Right renal cortex interstitium (tissue), 3 donors: ENCODE data around the gene CHD3. TPM values are rescaled to one million over a fixed set of nuclear protein-coding genes. Genes with fewer than 3 reads are reported as not detected.

Experiments used
- DNase-seq, 3 donors: peaks; one replicate each; pipeline ENCODE4 v3.0.0-alpha.2; 2013; ENCODE audit warnings: low read depth in 3 of 3, low spot score in 2 of 3
- polyA plus RNA-seq, 3 donors: library from polyadenylated mRNA; unstranded; fragments of 120-200 nt; gene quantifications; one replicate each; pipeline ENCODE4 v1.2.1, GENCODE V29; 2013; ENCODE audit not compliant: insufficient read length in 3 of 3

CHD3 gene
- polyA plus RNA-seq, 3 donors = 139 to 161 (median 150) TPM

DNA sequence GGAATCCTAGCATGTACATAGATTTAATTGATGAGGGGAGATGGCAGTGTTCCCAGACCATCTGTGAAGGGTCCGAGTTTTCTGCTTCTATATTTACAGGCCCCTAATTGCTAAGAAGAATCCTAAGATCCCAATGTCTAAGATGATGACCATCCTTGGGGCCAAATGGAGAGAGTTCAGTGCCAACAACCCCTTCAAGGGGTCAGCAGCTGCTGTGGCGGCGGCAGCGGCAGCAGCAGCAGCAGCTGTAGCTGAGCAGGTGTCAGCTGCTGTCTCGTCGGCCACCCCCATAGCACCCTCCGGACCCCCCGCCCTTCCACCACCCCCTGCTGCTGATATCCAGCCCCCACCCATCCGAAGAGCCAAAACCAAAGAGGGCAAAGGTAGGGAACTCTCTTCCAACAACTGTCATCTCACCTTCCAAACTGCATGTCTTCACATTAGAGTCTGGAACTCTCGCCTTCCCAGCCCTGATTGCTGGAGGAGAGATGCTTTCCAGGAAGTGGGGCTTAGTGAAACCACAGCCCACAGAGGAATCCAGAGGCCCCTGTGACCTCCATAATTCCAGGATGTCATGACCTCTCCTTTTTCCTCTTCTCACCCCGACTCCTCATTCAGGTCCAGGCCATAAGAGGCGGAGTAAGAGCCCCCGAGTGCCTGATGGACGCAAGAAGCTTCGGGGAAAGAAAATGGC, 4.7 kb downstream of the CHD3 start:
- DNase-seq = no peak

DNA sequence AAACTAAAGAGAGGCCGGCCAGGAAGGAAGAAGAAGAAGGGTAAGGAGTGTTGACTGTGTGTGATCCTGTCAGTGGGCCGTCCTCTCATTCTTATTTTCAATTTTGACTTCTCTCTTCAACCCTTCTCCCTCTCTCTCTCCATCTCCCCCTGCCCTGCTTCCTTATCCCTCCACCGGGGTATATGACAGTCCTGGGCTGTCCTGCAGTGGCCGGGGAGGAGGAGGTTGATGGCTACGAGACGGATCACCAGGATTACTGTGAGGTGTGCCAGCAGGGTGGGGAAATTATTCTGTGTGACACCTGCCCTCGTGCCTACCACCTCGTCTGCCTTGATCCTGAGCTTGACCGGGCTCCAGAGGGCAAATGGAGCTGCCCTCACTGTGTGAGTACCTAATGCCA, 5.6 kb downstream of the CHD3 start:
- no peak for DNase-seq

DNA sequence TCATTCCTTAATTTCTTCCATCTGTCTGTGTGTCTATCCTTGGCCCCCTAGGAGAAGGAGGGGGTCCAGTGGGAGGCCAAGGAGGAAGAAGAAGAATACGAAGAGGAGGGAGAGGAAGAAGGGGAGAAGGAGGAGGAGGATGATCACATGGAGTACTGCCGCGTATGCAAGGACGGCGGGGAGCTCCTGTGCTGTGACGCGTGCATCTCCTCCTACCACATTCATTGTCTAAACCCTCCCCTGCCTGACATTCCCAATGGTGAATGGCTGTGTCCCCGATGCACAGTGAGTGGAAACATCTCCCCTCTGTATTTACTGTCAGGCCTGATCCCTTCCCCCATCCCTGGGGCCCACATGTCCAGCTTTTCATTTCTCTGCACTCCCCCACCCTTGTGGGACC, 6.3 kb downstream of the CHD3 start:
- no peak for DNase-seq

- no peak for DNase-seq
Observed at GRCh38 chr17:7897090-7897489, 8.5 kb downstream of the CHD3 start.

DNA sequence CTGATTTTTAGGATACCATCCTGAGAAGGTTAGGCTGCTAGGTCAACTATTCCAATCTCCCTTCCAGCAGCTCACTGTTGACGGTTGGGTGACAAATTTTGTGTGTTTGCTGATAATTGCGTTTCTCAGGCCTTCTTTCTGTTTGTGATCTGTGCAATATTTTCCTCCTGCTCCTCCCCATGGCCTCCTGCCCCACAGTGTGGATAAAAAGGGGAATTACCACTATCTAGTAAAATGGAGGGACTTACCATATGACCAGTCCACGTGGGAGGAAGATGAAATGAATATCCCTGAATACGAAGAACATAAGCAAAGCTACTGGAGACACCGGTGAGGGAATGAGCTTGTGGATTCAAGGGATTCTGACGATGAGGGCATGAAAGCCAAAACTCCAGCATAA, 9.2 kb downstream of the CHD3 start:
- DNase-seq = no peak

- DNase-seq = no peak
Observed at GRCh38 chr17:7903154-7904103, 14.8 kb downstream of the CHD3 start.

- no peak for DNase-seq
Observed at GRCh38 chr17:7909089-7909488, 20.5 kb downstream of the CHD3 start.

DNA sequence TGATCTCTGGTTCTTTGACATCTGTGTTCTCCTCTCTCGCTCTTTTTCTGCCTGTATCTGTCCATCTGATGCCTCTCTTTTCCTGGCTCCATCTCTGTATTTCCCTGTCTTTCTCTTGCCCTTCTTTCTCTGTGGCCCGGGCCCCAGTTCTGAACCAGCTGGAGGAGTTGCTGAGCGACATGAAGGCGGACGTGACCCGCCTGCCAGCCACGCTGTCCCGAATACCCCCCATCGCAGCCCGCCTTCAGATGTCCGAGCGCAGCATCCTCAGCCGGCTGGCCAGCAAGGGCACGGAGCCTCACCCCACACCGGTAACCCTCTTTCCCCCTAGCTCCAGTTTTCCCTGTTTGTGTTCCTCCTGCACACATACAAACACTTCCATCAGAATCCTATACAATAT, 21.7 kb downstream of the CHD3 start:
- DNase-seq = no peak

DNA sequence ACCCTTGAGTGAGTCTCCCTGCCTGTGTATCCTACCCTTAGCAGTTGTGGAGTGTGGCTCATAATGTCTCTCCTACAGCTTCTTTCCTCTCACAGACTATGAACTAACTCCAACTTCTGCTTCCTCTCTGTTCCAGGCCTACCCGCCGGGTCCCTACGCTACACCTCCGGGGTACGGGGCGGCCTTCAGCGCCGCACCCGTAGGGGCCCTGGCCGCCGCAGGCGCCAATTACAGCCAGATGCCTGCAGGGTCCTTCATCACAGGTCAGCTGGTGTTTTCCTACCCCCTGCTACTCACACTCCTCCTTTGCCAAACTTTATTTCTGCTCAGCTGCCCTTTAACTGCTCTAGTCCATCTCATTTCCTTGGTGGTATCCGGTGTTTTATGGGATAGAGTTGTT, 22.1 kb downstream of the CHD3 start:
- DNase-seq = no peak

- DNase-seq = no peak
Observed at GRCh38 chr17:7911116-7911515, 22.5 kb downstream of the CHD3 start.

DNA sequence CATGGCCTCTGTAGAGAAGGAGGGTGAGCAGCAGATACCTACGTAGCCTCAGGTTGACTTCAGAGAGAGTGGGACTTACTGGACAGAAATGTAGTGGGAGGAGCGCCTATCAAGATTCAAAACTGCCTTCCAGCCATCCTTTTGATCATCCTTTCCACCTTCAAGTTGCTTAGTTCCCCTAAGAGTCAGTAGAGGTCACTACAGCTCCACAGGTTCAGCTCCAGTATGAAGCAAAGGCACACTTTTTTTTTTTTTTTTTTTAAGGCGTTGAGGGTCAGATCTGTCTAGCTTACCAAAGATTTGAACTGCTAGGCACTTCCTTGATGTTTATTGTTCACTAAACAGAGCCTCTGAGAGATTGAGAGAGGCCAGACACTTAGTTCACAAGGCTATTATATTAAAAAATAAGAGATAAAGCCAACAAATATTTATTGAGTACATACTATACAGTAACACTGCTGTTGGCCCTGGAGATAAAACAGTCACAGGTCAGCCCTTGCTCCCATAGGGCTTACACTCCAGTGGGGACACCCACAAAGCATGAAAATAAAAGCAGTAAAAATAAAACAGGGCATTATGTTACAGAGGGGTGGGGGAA, 24.4 kb downstream of the CHD3 start:
- DNase-seq = peak in 1 of 3 donors; percentile 46

GRCh38 chr17:7915179-7915610, 26.6 kb downstream of the CHD3 start:
- DNase-seq = peak in 1 of 3 donors; percentile 18

DNA sequence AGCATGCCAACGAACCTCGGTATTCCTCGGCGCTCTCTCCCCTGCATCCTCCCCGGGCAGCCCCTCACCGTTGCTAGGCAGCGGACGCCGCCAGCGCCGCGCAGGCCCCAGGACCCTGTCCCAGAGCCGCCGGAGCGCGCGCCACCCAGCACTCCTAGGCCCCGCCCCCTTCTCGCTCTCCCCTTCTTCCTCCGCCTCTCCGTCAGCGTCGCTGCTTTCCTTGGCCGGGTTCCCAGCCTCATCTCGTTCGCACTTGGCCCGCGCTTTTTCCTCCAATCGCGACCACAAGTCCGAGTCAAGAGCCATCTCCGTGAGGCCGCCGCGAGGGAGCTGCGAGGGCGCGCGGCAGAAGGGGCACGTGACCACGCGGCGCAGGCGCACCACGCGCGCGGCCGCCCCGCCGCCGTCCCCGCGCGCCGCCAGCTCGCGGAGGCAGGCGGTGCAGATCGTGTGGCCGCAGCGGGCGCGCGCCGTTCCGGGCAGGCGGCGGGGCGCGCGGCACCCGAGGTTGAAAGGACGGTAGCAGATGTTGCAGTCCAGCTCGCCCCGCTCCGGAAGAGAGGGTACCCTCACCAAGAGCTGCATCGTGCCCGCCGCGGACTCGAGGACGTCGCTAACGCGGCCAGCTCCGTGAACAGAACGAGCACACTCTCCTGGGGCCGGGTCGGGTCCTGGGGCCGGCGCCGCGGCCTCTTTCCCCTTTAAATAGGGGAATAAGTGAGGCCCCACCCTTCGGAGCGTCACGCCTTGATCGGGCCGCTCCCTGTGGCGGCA, 27.2 kb downstream of the CHD3 start, which contains the start of gene RNF227:
Gene RNF227, minus strand, starts transcription at position 679 of the 774 bp plus-strand sequence. Its CDS starts 94 bp downstream, at position 585.
- peak in 2 of 3 donors; percentile 93 to 94 for DNase-seq

GRCh38 chr17:7916385-7916682, 27.7 kb downstream of the CHD3 start:
- no peak for DNase-seq

GRCh38 chr17:7916808-7917207, 28.2 kb downstream of the CHD3 start:
- DNase-seq = no peak

DNA sequence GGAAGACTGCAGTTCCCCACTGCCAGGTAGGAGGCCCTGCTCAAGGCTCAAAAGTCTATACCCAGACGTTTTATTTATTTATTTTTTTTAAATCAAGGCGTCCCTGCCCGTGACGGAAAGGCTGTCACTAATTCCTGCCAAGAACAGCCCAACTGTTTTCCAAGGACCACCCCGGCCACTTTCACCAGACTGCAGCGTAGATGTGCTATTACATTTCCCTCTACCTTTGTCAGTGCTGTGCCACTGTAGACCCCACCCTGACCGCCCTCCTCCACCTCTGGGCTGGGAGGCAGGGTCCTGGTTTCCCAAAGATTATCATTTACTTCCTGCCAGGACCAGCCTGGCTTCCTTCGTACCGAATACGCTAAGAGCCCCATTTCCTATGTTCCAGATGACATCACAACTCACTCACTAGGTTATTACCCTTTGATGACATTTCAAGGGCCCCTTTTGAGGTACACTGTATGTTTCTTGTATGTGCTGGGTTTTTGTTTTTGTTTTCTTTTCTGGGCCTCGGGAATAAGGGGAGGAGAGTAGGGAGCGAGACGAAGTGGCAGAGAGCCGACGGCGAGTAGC, 33.8 kb downstream of the CHD3 start:
- DNase-seq = no peak

- DNase-seq = peak in 1 of 3 donors; percentile 82
Observed at GRCh38 chr17:7922845-7923628, 34.4 kb downstream of the CHD3 start.

DNA sequence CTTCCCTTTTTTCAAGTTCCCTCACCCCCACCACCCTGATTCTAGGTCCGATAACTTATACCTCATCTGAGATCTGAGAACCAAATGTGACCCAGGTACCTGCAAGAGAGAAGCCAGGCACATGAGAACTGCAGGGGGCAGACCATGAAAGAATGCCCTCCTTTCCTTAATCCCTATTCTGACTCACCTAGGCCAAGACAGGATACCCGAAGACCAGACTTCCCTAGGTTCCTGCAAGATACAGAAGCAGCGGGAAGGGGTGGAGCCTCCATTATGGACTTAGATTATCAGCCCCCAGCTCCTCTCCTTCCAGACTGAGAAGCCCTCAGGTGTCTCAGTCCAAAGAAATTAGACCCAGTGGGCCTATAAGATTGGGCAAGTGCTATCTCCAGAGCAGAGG, 39.0 kb downstream of the CHD3 start:
- no peak for DNase-seq

GRCh38 chr17:7929158-7930023, 40.8 kb downstream of the CHD3 start, which contains the start of gene KCNAB3:
Gene KCNAB3, minus strand, starts transcription at chr17:7929856. Its CDS starts 421 bp downstream, at chr17:7929435.
- peak in 1 of 3 donors; percentile 69 for DNase-seq
